ENCODE measurements around the gene MCAT.
"Not testable (repeated sequence)": the region's sequence is repeated elsewhere in the genome, so short reads cannot be mapped to it uniquely, and the experiment has no call there.

MCAT gene

GRCh38 chr22:43106302-43106701 lies 36.9 kb downstream of the MCAT start:
- TF ChIP-seq CTCF (IDR thresholded peaks at IDR 0.05; ENCODE audit: low read depth, low read length), result no peak
- DNase-seq (ENCODE audit: extremely low read depth, low read depth), result no peak

DNA sequence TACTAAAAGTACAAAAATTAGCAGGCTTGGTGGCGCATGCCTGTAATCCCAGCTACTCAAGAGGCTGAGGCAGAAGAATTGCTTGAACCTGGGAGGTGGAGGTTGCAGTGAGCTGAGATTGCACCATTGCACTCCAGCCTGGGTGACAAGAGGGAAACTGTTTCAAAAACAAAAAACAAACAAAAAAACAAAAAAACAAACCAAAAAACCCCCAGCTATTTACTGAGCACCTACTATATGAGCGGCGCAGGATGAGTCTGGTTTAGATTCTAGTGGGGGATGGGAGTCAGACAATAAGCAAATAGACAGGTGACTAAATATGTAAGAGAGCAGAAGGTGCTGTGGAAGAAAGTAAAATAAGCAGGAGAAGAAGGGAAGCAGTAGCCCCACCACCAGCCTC lies 38.2 kb downstream of the MCAT start:
- not testable (repeated sequence) for DNase-seq (ENCODE audit: extremely low read depth, low read depth)

DNA sequence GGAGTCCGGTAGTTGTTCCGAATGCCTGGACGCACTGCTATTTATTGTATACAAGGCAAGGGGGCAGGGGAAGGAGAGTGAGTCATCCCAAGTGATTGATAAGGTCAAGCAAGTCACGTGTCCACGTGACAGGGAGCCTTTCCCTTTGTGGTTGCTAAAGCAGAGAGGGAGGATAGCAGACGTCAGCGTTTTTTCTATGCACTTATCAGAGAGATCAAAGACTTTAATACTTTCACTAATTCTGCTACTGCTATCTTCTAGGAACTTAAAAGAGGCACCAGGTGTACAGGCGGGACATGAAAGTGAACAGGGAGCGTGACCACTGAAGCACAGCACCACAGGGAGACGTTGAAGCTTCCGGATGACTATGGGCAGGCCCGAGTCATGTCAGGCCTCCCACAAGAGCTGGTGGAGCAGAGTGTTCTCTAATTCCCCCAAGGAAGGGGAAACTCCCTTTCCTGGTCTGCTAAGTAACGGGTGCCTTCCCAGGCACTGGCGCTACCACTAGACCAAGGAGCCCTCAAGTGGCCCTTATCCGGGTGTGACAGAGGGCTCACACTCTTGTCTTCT lies 39.1 kb downstream of the MCAT start:
- not testable (repeated sequence) for DNase-seq (ENCODE audit: extremely low read depth, low read depth)

DNA sequence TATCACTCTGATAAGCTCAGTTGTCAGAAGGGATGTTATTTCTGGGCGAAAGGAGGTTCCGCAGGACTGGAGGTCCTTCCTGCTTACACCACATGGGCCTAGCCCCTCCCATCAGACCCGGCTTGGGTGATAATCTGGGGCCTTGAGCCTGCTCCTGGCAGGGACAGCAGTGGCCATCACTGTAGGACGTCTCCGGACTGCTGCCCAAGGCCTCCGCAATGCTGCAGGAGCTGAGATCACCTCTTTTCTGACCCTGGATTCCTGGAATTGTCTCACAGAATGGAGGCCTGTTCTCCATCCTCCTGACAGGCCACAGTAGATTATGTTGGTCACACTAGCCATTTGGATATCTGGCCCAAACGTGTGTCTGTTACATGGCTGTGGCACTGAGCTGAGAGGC lies 41.9 kb downstream of the MCAT start:
- TF ChIP-seq CTCF (IDR thresholded peaks at IDR 0.05; ENCODE audit: low read depth, low read length), result no peak
- no peak for DNase-seq (ENCODE audit: extremely low read depth, low read depth)

- DNase-seq (ENCODE audit: extremely low read depth, low read depth), result no peak
- no peak for TF ChIP-seq CTCF (IDR thresholded peaks at IDR 0.05; ENCODE audit: low read depth, low read length)
Observed at GRCh38 chr22:43100225-43100624, 43.0 kb downstream of the MCAT start.

DNA sequence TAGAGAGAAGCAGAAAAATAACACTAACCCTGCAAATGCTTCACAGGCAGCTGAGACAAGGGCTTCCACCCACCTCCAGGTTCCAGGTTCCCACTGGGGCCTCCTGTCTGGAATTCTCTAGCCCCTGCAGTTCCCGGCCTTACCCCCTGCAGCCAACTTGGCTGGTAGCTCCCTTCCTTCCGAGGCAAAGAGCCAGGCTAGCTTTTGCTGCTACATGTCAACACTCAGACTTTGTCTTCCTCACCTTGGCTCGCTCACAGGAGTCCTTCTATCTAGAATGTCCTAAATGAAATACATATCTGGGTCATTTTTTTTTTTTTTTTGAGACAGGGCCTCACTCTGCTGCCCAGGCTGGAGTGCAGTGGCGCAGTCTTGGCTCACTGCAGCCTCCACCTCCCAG lies 44.1 kb downstream of the MCAT start:
- TF ChIP-seq CTCF (IDR thresholded peaks at IDR 0.05; ENCODE audit: low read depth, low read length), result no peak
- no peak for DNase-seq (ENCODE audit: extremely low read depth, low read depth)

GRCh38 chr22:43098356-43098755 lies 44.8 kb downstream of the MCAT start:
- no peak for DNase-seq (ENCODE audit: extremely low read depth, low read depth)
- no peak for TF ChIP-seq CTCF (IDR thresholded peaks at IDR 0.05; ENCODE audit: low read depth, low read length)

DNA sequence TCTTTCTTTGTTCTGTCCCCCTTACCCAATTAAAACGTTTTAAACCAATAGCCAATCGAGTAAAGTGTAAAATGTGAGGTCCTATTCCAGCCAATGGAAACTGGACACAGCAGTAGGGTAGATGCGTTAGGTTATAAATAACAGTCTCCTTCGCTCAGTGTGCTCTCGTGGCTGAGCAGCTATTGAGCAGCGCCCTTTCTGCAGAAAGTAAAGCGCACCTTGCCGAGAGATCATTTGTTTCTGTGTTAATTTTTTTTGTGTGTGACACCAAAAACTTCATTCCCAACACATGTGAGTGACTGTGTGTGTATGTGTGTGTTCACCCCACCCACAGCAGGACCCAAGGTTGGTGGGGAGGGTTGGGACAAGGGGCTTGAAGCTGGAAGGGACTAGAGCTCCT lies 46.8 kb downstream of the MCAT start:
- DNase-seq (ENCODE audit: extremely low read depth, low read depth), result no peak
- TF ChIP-seq CTCF (IDR thresholded peaks at IDR 0.05; ENCODE audit: low read depth, low read length), result no peak
